Regular cardiac myocyte (primary cell): ENCODE data around the gene TAL2. TPM values are rescaled to one million over a fixed set of nuclear protein-coding genes. Genes with fewer than 3 reads are reported as not detected.

Experiments
- total RNA-seq: library from RNA; depleted of rRNA; stranded (reverse); fragments of >200 nt; gene quantifications from 2 replicates; pipeline ENCODE4 v1.2.3, GENCODE V29; 2014

TAL2 gene
- total RNA-seq = not detected in 2 replicates

DNA sequence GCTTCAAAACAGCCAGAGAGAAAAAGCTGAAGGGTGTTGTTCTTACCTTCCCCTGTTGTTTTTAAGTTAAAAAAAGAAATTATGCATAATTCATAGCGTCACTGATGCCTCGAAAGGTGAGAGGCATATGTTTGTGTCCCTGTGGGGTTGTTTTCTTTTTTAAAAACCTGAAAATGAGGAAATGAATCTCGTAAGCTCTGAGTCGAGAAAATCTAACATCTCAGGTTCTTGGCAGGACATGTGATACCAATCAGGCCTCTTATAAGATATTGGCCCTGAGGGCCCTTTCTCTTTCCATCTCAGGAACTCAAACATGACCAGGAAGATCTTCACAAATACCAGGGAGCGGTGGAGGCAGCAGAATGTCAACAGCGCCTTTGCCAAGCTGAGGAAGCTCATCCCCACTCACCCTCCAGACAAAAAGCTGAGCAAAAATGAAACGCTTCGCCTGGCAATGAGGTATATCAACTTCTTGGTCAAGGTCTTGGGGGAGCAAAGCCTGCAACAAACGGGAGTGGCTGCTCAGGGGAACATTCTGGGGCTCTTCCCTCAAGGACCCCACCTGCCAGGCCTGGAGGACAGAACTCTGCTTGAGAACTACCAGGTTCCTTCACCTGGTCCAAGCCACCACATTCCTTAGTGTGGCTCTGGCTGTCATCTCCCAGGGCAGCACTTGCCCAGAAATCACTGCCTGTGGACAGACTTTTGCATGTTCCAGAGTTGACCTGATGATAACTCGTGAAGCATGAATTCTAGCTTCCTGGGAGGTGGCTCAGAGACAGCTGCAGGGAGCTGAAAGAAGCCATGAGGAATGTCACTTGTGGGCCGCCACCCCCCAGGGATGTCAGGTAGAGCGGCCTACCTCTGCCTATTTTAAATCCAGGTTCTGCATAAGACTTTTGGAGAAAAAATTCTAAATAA is at the start of gene TAL2:
TAL2 (plus strand) TSS at position 274 of the 921 bp plus-strand sequence; CDS start at position 314, 40 bp downstream.

DNA sequence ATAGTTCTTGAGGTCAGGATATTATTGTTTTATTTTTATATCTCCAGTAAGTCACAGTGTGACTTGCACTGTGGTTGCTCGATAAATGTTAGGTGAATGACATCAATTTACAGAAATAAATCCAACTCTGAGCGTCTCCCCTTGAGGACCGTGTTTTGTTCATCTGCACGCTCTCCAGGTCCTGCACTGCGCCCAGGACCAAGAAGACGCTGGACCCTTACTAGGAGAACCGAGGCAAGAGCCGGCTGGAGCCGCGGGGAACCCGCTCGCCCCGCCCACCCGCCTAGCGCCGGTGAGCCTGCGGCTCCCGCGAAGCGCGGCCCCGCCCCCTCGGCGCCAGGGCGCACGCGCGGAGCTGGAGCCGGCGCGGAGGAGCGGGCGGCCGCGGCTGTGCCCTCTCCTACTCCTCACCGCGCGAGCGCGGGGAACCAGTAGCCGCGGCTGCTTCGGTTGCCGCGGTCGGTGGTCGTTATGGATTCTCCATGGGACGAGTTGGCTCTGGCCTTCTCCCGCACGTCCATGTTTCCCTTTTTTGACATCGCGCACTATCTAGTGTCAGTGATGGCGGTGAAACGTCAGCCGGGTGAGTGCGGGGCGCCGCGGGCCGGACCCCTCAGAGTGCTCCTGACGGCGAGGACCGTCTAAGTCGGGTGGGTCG is 32.1 kb downstream of the TAL2 start, which contains the start of gene TMEM38B:
TMEM38B (plus strand) TSS at position 352 of the 658 bp plus-strand sequence; CDS start at position 472, 120 bp downstream.

Other genes starting within 250 kb of the TAL2 start
- 3.4 and 3.6 TPM in 2 replicates for gene FSD1L, start 214.4 kb upstream of the TAL2 start, total RNA-seq
- gene FKTN, start 104.3 kb upstream of the TAL2 start, total RNA-seq = 23.2 and 23.7 TPM in 2 replicates
- 24.2 and 51.9 TPM in 2 replicates for gene TMEM38B, start 32.1 kb downstream of the TAL2 start, total RNA-seq